ENCODE results near the gene UPK3BL1.
"Not testable (repeated sequence)": the region's sequence is repeated elsewhere in the genome, so short reads cannot be mapped to it uniquely, and the experiment has no call there.

DNA sequence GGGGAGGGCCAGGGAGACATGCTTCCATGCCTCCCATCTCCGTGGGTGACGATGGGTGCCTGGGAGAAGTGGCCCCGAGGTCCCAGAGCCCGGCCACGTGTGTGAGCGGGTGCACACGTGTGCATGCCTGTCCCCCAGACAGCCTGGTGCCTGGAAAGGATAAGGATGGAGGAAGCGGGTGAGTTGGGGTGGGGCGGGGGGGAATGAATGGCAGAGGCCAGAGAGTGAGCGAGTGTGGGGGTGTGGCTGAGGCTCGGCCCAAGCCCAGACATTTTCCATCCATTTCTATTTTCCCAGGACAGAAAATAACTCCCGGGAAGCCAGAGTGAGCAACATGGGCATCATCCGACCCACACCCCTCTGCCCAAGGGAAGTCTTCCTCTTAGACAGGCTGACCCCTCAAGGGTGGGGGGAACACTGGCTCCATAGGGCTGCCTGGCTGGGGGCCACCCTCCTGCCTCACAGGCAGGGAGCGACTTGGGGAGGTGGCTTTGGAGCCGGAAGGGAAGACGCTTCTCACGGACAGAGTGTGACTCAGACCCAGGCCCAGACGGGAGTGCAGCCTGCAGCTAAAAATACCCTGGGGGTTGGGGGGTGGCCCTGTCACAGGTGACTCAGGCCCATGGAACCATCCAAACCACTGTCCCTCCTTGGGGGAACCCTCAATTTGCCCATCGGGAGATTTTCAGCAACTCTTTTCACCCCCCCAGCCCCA, 38.0 kb downstream of the UPK3BL1 start:
- TF ChIP-seq, protein P1, sequence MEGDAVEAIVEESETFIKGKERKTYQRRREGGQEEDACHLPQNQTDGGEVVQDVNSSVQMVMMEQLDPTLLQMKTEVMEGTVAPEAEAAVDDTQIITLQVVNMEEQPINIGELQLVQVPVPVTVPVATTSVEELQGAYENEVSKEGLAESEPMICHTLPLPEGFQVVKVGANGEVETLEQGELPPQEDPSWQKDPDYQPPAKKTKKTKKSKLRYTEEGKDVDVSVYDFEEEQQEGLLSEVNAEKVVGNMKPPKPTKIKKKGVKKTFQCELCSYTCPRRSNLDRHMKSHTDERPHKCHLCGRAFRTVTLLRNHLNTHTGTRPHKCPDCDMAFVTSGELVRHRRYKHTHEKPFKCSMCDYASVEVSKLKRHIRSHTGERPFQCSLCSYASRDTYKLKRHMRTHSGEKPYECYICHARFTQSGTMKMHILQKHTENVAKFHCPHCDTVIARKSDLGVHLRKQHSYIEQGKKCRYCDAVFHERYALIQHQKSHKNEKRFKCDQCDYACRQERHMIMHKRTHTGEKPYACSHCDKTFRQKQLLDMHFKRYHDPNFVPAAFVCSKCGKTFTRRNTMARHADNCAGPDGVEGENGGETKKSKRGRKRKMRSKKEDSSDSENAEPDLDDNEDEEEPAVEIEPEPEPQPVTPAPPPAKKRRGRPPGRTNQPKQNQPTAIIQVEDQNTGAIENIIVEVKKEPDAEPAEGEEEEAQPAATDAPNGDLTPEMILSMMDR (IDR thresholded peaks at IDR 0.05), result not testable (repeated sequence)
- not testable (repeated sequence) for TF ChIP-seq ATF2 (CRISPR knock-in tag; IDR thresholded peaks at IDR 0.05; ENCODE audit: borderline replicate concordance, low read depth); GTF2I (CRISPR knock-in tag; conservative IDR thresholded peaks at IDR 0.05); SP1 (CRISPR knock-in tag; conservative IDR thresholded peaks at IDR 0.05); FOXK1 (CRISPR knock-in tag; IDR thresholded peaks at IDR 0.05); SOX15 (CRISPR knock-in tag; IDR thresholded peaks at IDR 0.05); ZNF138 (CRISPR knock-in tag; conservative IDR thresholded peaks at IDR 0.05)
- TF ChIP-seq, protein P2, sequence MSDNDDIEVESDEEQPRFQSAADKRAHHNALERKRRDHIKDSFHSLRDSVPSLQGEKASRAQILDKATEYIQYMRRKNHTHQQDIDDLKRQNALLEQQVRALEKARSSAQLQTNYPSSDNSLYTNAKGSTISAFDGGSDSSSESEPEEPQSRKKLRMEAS (CRISPR knock-in tag; IDR thresholded peaks at IDR 0.05), result not testable (repeated sequence)
- TF ChIP-seq, protein P3, sequence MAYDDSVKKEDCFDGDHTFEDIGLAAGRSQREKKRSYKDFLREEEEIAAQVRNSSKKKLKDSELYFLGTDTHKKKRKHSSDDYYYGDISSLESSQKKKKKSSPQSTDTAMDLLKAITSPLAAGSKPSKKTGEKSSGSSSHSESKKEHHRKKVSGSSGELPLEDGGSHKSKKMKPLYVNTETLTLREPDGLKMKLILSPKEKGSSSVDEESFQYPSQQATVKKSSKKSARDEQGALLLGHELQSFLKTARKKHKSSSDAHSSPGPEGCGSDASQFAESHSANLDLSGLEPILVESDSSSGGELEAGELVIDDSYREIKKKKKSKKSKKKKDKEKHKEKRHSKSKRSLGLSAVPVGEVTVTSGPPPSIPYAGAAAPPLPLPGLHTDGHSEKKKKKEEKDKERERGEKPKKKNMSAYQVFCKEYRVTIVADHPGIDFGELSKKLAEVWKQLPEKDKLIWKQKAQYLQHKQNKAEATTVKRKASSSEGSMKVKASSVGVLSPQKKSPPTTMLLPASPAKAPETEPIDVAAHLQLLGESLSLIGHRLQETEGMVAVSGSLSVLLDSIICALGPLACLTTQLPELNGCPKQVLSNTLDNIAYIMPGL (CRISPR knock-in tag; IDR thresholded peaks at IDR 0.05), result not testable (repeated sequence)
- TF ChIP-seq, protein P4, sequence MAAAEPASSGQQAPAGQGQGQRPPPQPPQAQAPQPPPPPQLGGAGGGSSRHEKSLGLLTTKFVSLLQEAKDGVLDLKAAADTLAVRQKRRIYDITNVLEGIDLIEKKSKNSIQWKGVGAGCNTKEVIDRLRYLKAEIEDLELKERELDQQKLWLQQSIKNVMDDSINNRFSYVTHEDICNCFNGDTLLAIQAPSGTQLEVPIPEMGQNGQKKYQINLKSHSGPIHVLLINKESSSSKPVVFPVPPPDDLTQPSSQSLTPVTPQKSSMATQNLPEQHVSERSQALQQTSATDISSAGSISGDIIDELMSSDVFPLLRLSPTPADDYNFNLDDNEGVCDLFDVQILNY (CRISPR knock-in tag; IDR thresholded peaks at IDR 0.05), result not testable (repeated sequence)
- TF ChIP-seq, protein P5, sequence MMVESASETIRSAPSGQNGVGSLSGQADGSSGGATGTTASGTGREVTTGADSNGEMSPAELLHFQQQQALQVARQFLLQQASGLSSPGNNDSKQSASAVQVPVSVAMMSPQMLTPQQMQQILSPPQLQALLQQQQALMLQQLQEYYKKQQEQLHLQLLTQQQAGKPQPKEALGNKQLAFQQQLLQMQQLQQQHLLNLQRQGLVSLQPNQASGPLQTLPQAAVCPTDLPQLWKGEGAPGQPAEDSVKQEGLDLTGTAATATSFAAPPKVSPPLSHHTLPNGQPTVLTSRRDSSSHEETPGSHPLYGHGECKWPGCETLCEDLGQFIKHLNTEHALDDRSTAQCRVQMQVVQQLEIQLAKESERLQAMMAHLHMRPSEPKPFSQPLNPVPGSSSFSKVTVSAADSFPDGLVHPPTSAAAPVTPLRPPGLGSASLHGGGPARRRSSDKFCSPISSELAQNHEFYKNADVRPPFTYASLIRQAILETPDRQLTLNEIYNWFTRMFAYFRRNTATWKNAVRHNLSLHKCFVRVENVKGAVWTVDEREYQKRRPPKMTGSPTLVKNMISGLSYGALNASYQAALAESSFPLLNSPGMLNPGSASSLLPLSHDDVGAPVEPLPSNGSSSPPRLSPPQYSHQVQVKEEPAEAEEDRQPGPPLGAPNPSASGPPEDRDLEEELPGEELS (CRISPR knock-in tag; IDR thresholded peaks at IDR 0.05), result not testable (repeated sequence)
